GM12891 (cell line): ENCODE measurements around the gene S100PBP.

ENCODE experiments used
- PAX5 ChIP-seq: IDR thresholded peaks from 2 replicates; pipeline ENCODE4 v1.6.1; 2011; ENCODE audit warnings: low read length, moderate library complexity, mild to moderate bottlenecking; ENCODE audit not compliant: insufficient read depth, severe bottlenecking
- POLR2A ChIP-seq: IDR thresholded peaks from 2 replicates; pipeline ENCODE4 v1.6.1; 2011; ENCODE audit warnings: low read depth, low read length, control low read depth
- POLR2AphosphoS5 ChIP-seq: IDR thresholded peaks from 2 replicates; pipeline ENCODE4 v1.6.1; 2011; ENCODE audit warnings: low read depth, low read length, control low read depth
- TAF1 ChIP-seq: IDR thresholded peaks from 2 replicates; pipeline ENCODE4 v1.6.1; 2011; ENCODE audit warnings: low read depth, low read length, control low read depth

DNA sequence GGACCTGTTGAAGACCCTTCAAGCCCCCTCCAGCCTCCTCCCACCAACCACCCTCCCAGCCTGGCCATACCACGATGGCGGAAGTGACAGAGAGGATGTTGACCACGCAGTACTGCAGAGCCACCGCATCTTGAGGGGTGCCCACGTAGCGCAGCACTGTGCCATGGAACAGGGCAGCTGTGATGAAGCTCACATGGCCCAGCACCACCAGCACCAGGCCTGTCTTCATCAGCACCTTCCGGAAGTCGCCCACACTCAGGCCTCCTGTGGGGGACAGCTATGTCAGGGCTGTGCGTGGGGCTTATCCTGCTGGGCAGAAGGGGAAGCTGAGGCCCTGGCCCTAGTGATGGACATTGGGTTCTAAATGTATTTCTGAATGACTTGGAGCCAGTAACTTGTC is 80.6 kb downstream of the S100PBP start:
- TF ChIP-seq POLR2A = no peak
- TF ChIP-seq TAF1 = no peak
- TF ChIP-seq POLR2AphosphoS5 = no peak
- TF ChIP-seq PAX5 = no peak
